K562 (cell line): ENCODE data around the gene COL4A2. TPM values are rescaled to one million over a fixed set of nuclear protein-coding genes. Genes with fewer than 3 reads are reported as not detected.

ENCODE experiments used
- ATAC-seq: fragments of 200-7000 bp; cut with Tn5 transposase; 3 replicates; pipeline ENCODE4 v1.9.1; 2020; ENCODE audit warnings: moderate library complexity
- BruUV-seq: library from RNA; stranded (reverse); fragments of 400-500 nt; replicated peaks from 2 replicates; lab custom pipeline; 2021; lab: Mats Ljungman, UMichigan
- CTCF ChIA-PET: fragments of 300-600 bp; formaldehyde crosslinking; extraction: SDS; loops from one replicate; lab custom pipeline; 2021; ENCODE audit warnings: low intra/inter-chr PET ratio; lab: Yijun Ruan, JAX
- POLR2A ChIA-PET: fragments of 300-600, 350-650 bp; sonication (Branson Sonifier 250); formaldehyde crosslinking; extraction: SDS; loops from one replicate; lab custom pipeline; 2021; ENCODE audit warnings: antibody characterized with exemption, inconsistent platforms; lab: Yijun Ruan, JAX
- DNase-seq, 4 experiments: peaks; one replicate each; pipeline versions ENCODE4 v3.0.0 to v3.0.0-alpha.2; 2011 to 2018; ENCODE audit warnings: low spot score in 3 of 4, mixed read lengths in 3 of 4; ENCODE audit errors: extremely low read depth in 1 of 4
- FAIRE-seq: peaks from 2 replicates; lab custom pipeline; 2011; peaks lifted over from hg19 to GRCh38; lab: Jason Lieb, UNC
- H2AFZ ChIP-seq: 2 replicates; pipeline ENCODE4 v1.6.0; 2011; ENCODE audit warnings: low read depth, low read length, control low read depth, inconsistent platforms
- H3K27ac ChIP-seq: fragments of 200-600 bp; 3 replicates; pipeline ENCODE4 v1.8.0; 2011; ENCODE audit warnings: low read depth, mild to moderate bottlenecking, control low read depth, inconsistent platforms, low read length, moderate library complexity, mixed read lengths; ENCODE audit errors: extremely low read depth
- H3K27me3 ChIP-seq, 2 experiments: fragments of 300-600 bp in 1 of 2; 2 replicates in 1 of 2; 3 replicates in 1 of 2; pipeline versions ENCODE4 v1.6.0 to v1.8.0; 2011; ENCODE audit warnings: inconsistent platforms in 2 of 2, low read length in 2 of 2, mild to moderate bottlenecking in 1 of 2, mixed read lengths in 1 of 2, moderate library complexity in 1 of 2; ENCODE audit not compliant: control insufficient read depth in 2 of 2, insufficient read depth in 2 of 2
- H3K36me3 ChIP-seq: fragments of 300-600 bp; 3 replicates; pipeline ENCODE4 v1.8.0; 2011; ENCODE audit warnings: mild to moderate bottlenecking, low read length, inconsistent platforms; ENCODE audit not compliant: control insufficient read depth, insufficient read depth
- H3K4me1 ChIP-seq, 2 experiments: fragments of 200-600 bp in 1 of 2; replicated peaks in 1 of 2; 2 replicates in 1 of 2; 3 replicates in 1 of 2; pipeline versions ENCODE4 v1.5.1 to v1.8.0; 2011; ENCODE audit warnings: inconsistent platforms in 2 of 2, low read length in 2 of 2, mild to moderate bottlenecking in 1 of 2, mixed read lengths in 1 of 2, moderate library complexity in 1 of 2; ENCODE audit not compliant: control insufficient read depth in 2 of 2, insufficient read depth in 2 of 2
- H3K4me2 ChIP-seq: 2 replicates; pipeline ENCODE4 v1.6.1; 2011; ENCODE audit warnings: low read length, control low read depth, inconsistent platforms, mixed read lengths; ENCODE audit not compliant: insufficient read depth
- H3K4me3 ChIP-seq: fragments of 200-600 bp; sonication (generic), shearing (Covaris generic); 2 replicates; pipeline ENCODE4 v1.5.1; 2016; ENCODE audit warnings: control low read depth, inconsistent platforms
- H3K79me2 ChIP-seq: fragments of 200-600 bp; 3 replicates; pipeline ENCODE4 v1.8.0; 2011; ENCODE audit warnings: low read length, inconsistent platforms; ENCODE audit not compliant: control insufficient read depth, insufficient read depth
- H3K9ac ChIP-seq, 2 experiments: 2 replicates each; pipeline versions ENCODE4 v1.6.0 to v1.6.1; 2011; ENCODE audit warnings: low read depth in 2 of 2, low read length in 2 of 2, control low read depth in 1 of 2, inconsistent platforms in 1 of 2, mild to moderate bottlenecking in 1 of 2, mixed read lengths in 1 of 2; ENCODE audit not compliant: insufficient read depth in 1 of 2
- H3K9me1 ChIP-seq: one replicate; pipeline ENCODE4 v1.6.0; 2011; ENCODE audit warnings: inconsistent platforms, mild to moderate bottlenecking, low read length, moderate library complexity; ENCODE audit not compliant: control insufficient read depth, insufficient read depth
- H3K9me3 ChIP-seq: replicated peaks from 2 replicates; pipeline ENCODE4 v1.5.1; 2011; ENCODE audit warnings: low read depth, low read length, inconsistent platforms; ENCODE audit not compliant: control insufficient read depth, insufficient read depth
- H4K20me1 ChIP-seq: replicated peaks from 2 replicates; pipeline ENCODE4 v1.6.1; 2011; ENCODE audit warnings: low read length, inconsistent platforms, mixed read lengths; ENCODE audit not compliant: control insufficient read depth, insufficient read depth
- BCOR ChIP-seq: fragments of 450-650 bp; IDR thresholded peaks from 2 replicates; pipeline ENCODE4 v1.6.1; 2016
- CEBPB ChIP-seq: fragments of 450-650 bp; IDR thresholded peaks from 2 replicates; pipeline ENCODE4 v1.6.1; 2016; ENCODE audit warnings: missing genetic modification characterization, missing compliant biosample characterization
- DEAF1 ChIP-seq: fragments of 450-650 bp; formaldehyde crosslinking; IDR thresholded peaks from 2 replicates; pipeline ENCODE4 v1.4.0; 2020; ENCODE audit warnings: mild to moderate bottlenecking, moderate library complexity
- MYBL2 ChIP-seq, 2 experiments: fragments of 450-650 bp in 1 of 2; sonication (generic) in 1 of 2; formaldehyde crosslinking in 1 of 2; IDR thresholded peaks; 2 replicates each; pipeline versions ENCODE4 v1.6.1 to v1.8.1; 2017 to 2022; ENCODE audit warnings: borderline replicate concordance in 1 of 2, inconsistent platforms in 1 of 2, low read depth in 1 of 2, mild to moderate bottlenecking in 1 of 2, missing genetic modification reagents in 1 of 2, moderate library complexity in 1 of 2
- MYNN ChIP-seq, 2 experiments: sonication (generic); formaldehyde crosslinking in 1 of 2; IDR thresholded peaks; 2 replicates each; pipeline versions ENCODE4 v1.5.0 to v1.6.1; 2016 to 2020; ENCODE audit warnings: antibody characterized with exemption in 1 of 2, missing genetic modification reagents in 1 of 2
- NFE2L1 ChIP-seq: fragments of 450-650 bp; IDR thresholded peaks from 2 replicates; pipeline ENCODE4 v1.6.1; 2016; ENCODE audit warnings: missing genetic modification characterization, low read depth, mild to moderate bottlenecking, missing compliant biosample characterization, moderate library complexity, borderline replicate concordance
- NR1H2 ChIP-seq: sonication (generic); formaldehyde crosslinking; IDR thresholded peaks from 2 replicates; pipeline ENCODE4 v1.4.0; 2020; ENCODE audit warnings: mild to moderate bottlenecking, missing genetic modification reagents
- SRSF7 ChIP-seq: fragments of 200-400 bp; formaldehyde crosslinking; optimal IDR thresholded peaks from 2 replicates; pipeline ENCODE3; 2017; ENCODE audit warnings: mild to moderate bottlenecking, low read depth, low read length
- ZNF124 ChIP-seq: sonication (generic); formaldehyde crosslinking; IDR thresholded peaks from 2 replicates; pipeline ENCODE4 v1.8.1; 2022; ENCODE audit warnings: missing genetic modification reagents
- WGBS: fragments of 100-300 bp; shearing (Covaris generic); methylation state at CpG from one replicate; pipeline ENCODE4 v1.1.6; 2016; ENCODE audit warnings: low coverage, mixed read lengths; ENCODE audit not compliant: insufficient coverage; ENCODE audit errors: missing lambda C conversion rate; 5-methylcytosine and 5-hydroxymethylcytosine counted together
- in situ Hi-C: fragments of 300-500 bp; cut with MboI; formaldehyde crosslinking; loops from 4 replicates; pipeline ENCODE4 v1.15.0; 2018; ENCODE audit warnings: inconsistent platforms, mixed read lengths
- intact Hi-C: fragments of 100-400 bp; cut with micrococcal nuclease; formaldehyde crosslinking; loops from 2 replicates; pipeline ENCODE4 v1.14.2; 2022
- polyA plus RNA-seq, 8 experiments: library from polyadenylated mRNA; depleted of rRNA in 4 of 8; stranded (reverse) in 5 of 8; unstranded in 3 of 8; fragments of >200 nt; fragmentation: Nextera tagmentation in 2 of 8; fragmentation: Illumina TruSeq in 1 of 8; extraction: Ambion mirVana in 2 of 8; extraction: Trizol in 1 of 8; gene quantifications; 2 replicates each; pipeline versions ENCODE4 v1.2.1 to v1.2.3, GENCODE V29; 2011 to 2014; ENCODE audit warnings: inconsistent platforms in 1 of 8, missing spikeins in 1 of 8
- total RNA-seq, 7 experiments: library from RNA; depleted of rRNA in 6 of 7; stranded (reverse); fragments of >200 nt in 6 of 7; fragmentation: Illumina TruSeq in 2 of 7; extraction: Trizol in 2 of 7; gene quantifications; 2 replicates each; pipeline versions ENCODE4 v1.2.1 to v1.2.3, GENCODE V29; 2011 to 2021; ENCODE audit warnings: low replicate concordance in 1 of 7
- TF ChIP-seq, protein P1 (sequence below), 2 experiments: IDR thresholded peaks; 2 replicates each; pipeline ENCODE4 v1.6.1; 2011; ENCODE audit warnings: borderline replicate concordance in 1 of 2, control low read depth in 1 of 2, low read depth in 1 of 2, low read length in 1 of 2, mild to moderate bottlenecking in 1 of 2, mixed read lengths in 1 of 2, moderate library complexity in 1 of 2; ENCODE audit not compliant: insufficient read depth in 1 of 2, insufficient read length in 1 of 2, poor library complexity in 1 of 2, severe bottlenecking in 1 of 2; ENCODE audit errors: extremely low read depth in 1 of 2

COL4A2 gene
- total and polyA plus RNA-seq, 9 of the 15 experiments (the other 6 are each of a cell fraction or from before 2014, with no cell fraction given): 0.13 to 15.2 (median 8.1) TPM

- TF ChIP-seq, protein P1, sequence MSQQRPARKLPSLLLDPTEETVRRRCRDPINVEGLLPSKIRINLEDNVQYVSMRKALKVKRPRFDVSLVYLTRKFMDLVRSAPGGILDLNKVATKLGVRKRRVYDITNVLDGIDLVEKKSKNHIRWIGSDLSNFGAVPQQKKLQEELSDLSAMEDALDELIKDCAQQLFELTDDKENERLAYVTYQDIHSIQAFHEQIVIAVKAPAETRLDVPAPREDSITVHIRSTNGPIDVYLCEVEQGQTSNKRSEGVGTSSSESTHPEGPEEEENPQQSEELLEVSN (IDR thresholded peaks at IDR 0.05; ENCODE audit: borderline replicate concordance in 1 of 2, extremely low read depth in 1 of 2, insufficient read depth in 1 of 2, insufficient read length in 1 of 2, low read depth in 1 of 2, low read length in 1 of 2, poor library complexity in 1 of 2, severe bottlenecking in 1 of 2): no peak
- TF ChIP-seq NR1H2 (CRISPR knock-in tag) (no peak), BCOR (no peak), ZNF124 (CRISPR knock-in tag) (no peak)
- TF ChIP-seq, all 486 proteins: peak for 0
Measured at GRCh38 chr13:110523838-110524540, 216.9 kb downstream of the COL4A2 start (continued).

DNA sequence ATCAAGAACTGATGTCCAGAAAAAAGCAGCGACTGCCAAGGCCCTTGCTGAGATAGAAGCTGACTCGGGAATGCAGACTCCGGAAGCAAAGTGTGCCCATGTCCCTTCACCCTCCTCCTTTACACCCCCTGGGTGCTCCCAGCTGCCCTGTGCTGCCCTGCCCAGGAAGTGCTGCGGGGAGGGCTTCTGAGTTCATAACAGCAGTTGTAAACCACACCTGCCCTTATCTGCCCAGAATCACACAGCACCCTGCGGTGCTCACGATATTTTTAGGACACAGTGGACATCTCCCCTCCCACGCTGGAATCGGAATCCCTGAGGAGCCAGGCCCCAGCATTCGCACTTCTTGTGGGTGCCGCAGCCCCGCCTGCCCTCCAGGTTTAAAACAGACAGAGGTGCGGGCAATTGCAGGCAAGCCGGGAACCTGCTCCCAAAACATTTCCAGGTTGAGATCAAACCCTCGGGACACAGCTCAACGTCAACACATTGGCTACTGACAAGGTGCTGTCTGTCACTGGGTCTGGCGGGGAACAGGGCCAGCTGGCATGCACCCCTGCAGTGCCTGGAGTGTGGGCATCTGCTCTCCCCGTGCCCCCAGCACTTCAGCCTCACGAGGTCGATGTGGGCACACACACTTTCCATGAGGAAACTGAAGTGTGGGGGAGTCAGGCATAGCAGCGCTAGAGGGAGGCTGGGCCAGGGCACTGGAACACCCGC lies 217.6 kb downstream of the COL4A2 start:
- no peak overlapping the region for H2AFZ ChIP-seq
- H4K20me1 ChIP-seq: no peaks in the 10 kb centered on the region
- WGBS: 23% methylated on average over 18 of the region's 21 CpGs
- ChIA-PET POLR2A (no interaction called here), CTCF (no interaction called here)
- FAIRE-seq (no peak), DNase-seq (peak in 1 of 4 experiments; percentile 21), ATAC-seq (no peak)
- no peaks in the 10 kb centered on the region for H3K27me3 ChIP-seq
- no peaks in the 10 kb centered on the region for H3K36me3 ChIP-seq
- H3K4me1 ChIP-seq: peaks cover 13 to 32% of the 10 kb centered on the region in 2 experiments; a peak in 4 of 5 replicates
- H3K9ac ChIP-seq: peak overlapping the region in 1 of 2 experiments; percentile 86; a peak in 2 of 4 replicates
- intact Hi-C loops: loop anchor here (5.0 kb wide), 1 partner anchor 67 kb away; no protein-coding TSS in a partner anchor
- in situ Hi-C loops: no loop called here
- H3K27ac ChIP-seq: no peak overlapping the region
- peak overlapping the region; percentile 43; the same call in 1 of the 2 replicates for H3K4me2 ChIP-seq
- H3K9me3 ChIP-seq: no peaks in the 10 kb centered on the region
- BruUV-seq: no TSS peak
- H3K4me3 ChIP-seq: no peak overlapping the region
- H3K79me2 ChIP-seq: no peaks in the 10 kb centered on the region; the same call in 2 of the 3 replicates
- H3K9me1 ChIP-seq: no peaks in the 10 kb centered on the region
- TF ChIP-seq SRSF7: no peak
- no peak for TF ChIP-seq CEBPB (tag)
- TF ChIP-seq DEAF1 (CRISPR knock-in tag): no peak
- no peak for TF ChIP-seq MYNN (IDR thresholded peaks at IDR 0.05)
- no peak for TF ChIP-seq MYNN (CRISPR knock-in tag; IDR thresholded peaks at IDR 0.05)
- no peak for TF ChIP-seq NFE2L1
- TF ChIP-seq MYBL2 (IDR thresholded peaks at IDR 0.05; ENCODE audit: low read depth): no peak
- no peak for TF ChIP-seq MYBL2 (CRISPR knock-in tag; IDR thresholded peaks at IDR 0.05; ENCODE audit: borderline replicate concordance)
